ENCODE results near the gene KIF22. TPM values are rescaled to one million over a fixed set of nuclear protein-coding genes. Genes with fewer than 3 reads are reported as not detected.
A peak's percentile ranks its signal among the peaks of the same experiment; 100 is the strongest.

The KIF22 gene
- total RNA-seq, 1 experiment from 2014 or later, result 155 TPM

GRCh38 chr16:29811170-29811895, 20.8 kb downstream of the KIF22 start:
- DNase-seq (ENCODE audit: low read depth, low spot score), result peak; percentile 89
- Histone ChIP-seq H3K4me1 (ENCODE audit: control insufficient read depth in 1 of 2, insufficient read depth in 2 of 2, low read length in 2 of 2) (peaks cover 33 to 71% of the 10 kb centered on the region in 2 experiments), H3K9me3 (ENCODE audit: control insufficient read depth in 1 of 2, insufficient read depth in 1 of 2, low read depth in 1 of 2, low read length in 2 of 2) (no peaks in the 10 kb centered on the region), H3K27me3 (ENCODE audit: insufficient read depth, low read length) (no peaks in the 10 kb centered on the region), H2AFZ (ENCODE audit: low read depth, low read length, poor library complexity, severe bottlenecking) (no peak overlapping the region), H3K27ac (ENCODE audit: low read depth, low read length) (peak overlapping the region; percentile 90), H3K9ac (ENCODE audit: low read length) (peak overlapping the region; percentile 95), H3K4me3 (replicated peaks in 1 of 2; ENCODE audit: low read depth in 1 of 2, low read length in 2 of 2) (peak overlapping the region; percentile 36 to 66), H4K20me1 (ENCODE audit: insufficient read depth) (no peaks in the 10 kb centered on the region), H3K36me3 (ENCODE audit: control insufficient read depth in 1 of 2, insufficient read depth in 2 of 2, low read length in 2 of 2) (peaks cover 6 to 17% of the 10 kb centered on the region in 2 experiments; a peak in 3 of 4 replicates), H3K4me2 (ENCODE audit: low read length) (peak overlapping the region; percentile 99), H3K9me2 (ENCODE audit: insufficient read depth) (no peaks in the 10 kb centered on the region), H3K79me2 (ENCODE audit: insufficient read depth, low read length) (peaks cover 35% of the 10 kb centered on the region)
- TF ChIP-seq TCF7L2 (IDR thresholded peaks at IDR 0.05; ENCODE audit: borderline replicate concordance, extremely low read depth, insufficient read depth, insufficient read length) (no peak), FOSL1 (IDR thresholded peaks at IDR 0.05; ENCODE audit: low read depth) (no peak), SIN3A (IDR thresholded peaks at IDR 0.05; ENCODE audit: low read depth) (no peak), EGR1 (IDR thresholded peaks at IDR 0.05; ENCODE audit: low read depth) (no peak), MAX (IDR thresholded peaks at IDR 0.05) (no peak), CTCF (IDR thresholded peaks at IDR 0.05 in 2 of 3, conservative IDR thresholded peaks at IDR 0.05 in 1 of 3; ENCODE audit: borderline replicate concordance in 1 of 3, insufficient read depth in 1 of 3, low read depth in 2 of 3, low read length in 2 of 3) (no peak), POLR2AphosphoS5 (IDR thresholded peaks at IDR 0.05; ENCODE audit: low read depth, low read length) (peak; percentile 77), ZFX (IDR thresholded peaks at IDR 0.05) (no peak), ZBTB33 (IDR thresholded peaks at IDR 0.05; ENCODE audit: extremely low read depth, insufficient replicate concordance, low read length) (no peak), ZNF274 (IDR thresholded peaks at IDR 0.05; ENCODE audit: low read depth, low read length) (no peak), POLR2A (IDR thresholded peaks at IDR 0.05; ENCODE audit: borderline replicate concordance, extremely low read depth, insufficient read depth, insufficient read length) (peak; percentile 59), ELF1 (IDR thresholded peaks at IDR 0.05; ENCODE audit: borderline replicate concordance, low read depth) (no peak)
- intact Hi-C loops (cut with micrococcal nuclease), result no loop called here
- ATAC-seq, result peak; percentile 71
- ChIA-PET POLR2A (interaction anchor here (0.8 to 1.4 kb wide), 4 partner anchors 15 to 210 kb away, joined by 3 read pairs; partner anchors contain the start of gene KIF22), RAD21 (ENCODE audit: low non-redundant PET in 1 of 2, low total read pairs in 2 of 2, uncharacterized antibody in 2 of 2, unreplicated experiment in 2 of 2) (no interaction called here), CTCF (interaction anchor here (1.4 kb wide), 1 partner anchor 37 kb away, joined by 3 read pairs; no protein-coding TSS in a partner anchor)
- BruUV-seq (replicated peaks), result no TSS peak
